Keratinocyte (primary cell): ENCODE measurements around the gene LBP.

Experiments used
- CTCF ChIP-seq, 3 experiments: IDR thresholded peaks in 1 of 3; conservative IDR thresholded peaks in 1 of 3; optimal IDR thresholded peaks in 1 of 3; 2 replicates in 2 of 3; 3 replicates in 1 of 3; pipeline versions ENCODE3 to v1.5.1; 2011; ENCODE audit warnings: low read length in 3 of 3, mild to moderate bottlenecking in 3 of 3, moderate library complexity in 2 of 3, control low read depth in 1 of 3, inconsistent platforms in 1 of 3; ENCODE audit not compliant: insufficient read depth in 2 of 3; ENCODE audit errors: extremely low read depth in 1 of 3
- EZH2 ChIP-seq: IDR thresholded peaks from one replicate; pipeline ENCODE4 v1.6.1; 2012; ENCODE audit warnings: inconsistent platforms, mild to moderate bottlenecking, low read length, moderate library complexity

- peak in 1 of 3 experiments; percentile 8 for TF ChIP-seq CTCF (optimal IDR thresholded peaks at IDR 0.05 in 1 of 3, IDR thresholded peaks at IDR 0.05 in 1 of 3, conservative IDR thresholded peaks at IDR 0.05 in 1 of 3; ENCODE audit: extremely low read depth in 1 of 3, insufficient read depth in 2 of 3, low read length in 3 of 3)
- no peak for TF ChIP-seq EZH2
These were observed 41.7 kb downstream of the LBP start for GRCh38 chr20:38387953-38388352.
